SU-DHL-6 (cell line): ENCODE data around the gene PCDHB4.
"Not testable (repeated sequence)": the region's sequence is repeated elsewhere in the genome, so short reads cannot be mapped to it uniquely, and the experiment has no call there.

Experiments
- H2AFZ ChIP-seq: fragments of 200-600 bp; sonication (generic); 2 replicates; pipeline ENCODE4 v1.6.1; 2014; ENCODE audit warnings: low read depth, mild to moderate bottlenecking, moderate library complexity, mixed read lengths, antibody characterized with exemption, low read length; ENCODE audit not compliant: severe bottlenecking
- H3F3A ChIP-seq: fragments of 200-600 bp; shearing (Covaris generic); 2 replicates; pipeline ENCODE4 v1.6.0; 2016; ENCODE audit warnings: antibody characterized with exemption, mild to moderate bottlenecking; ENCODE audit not compliant: insufficient read depth
- H3K27ac ChIP-seq: fragments of 200-600 bp; sonication (generic); 2 replicates; pipeline ENCODE4 v1.5.1; 2016; ENCODE audit warnings: low read depth, mild to moderate bottlenecking, low read length, moderate library complexity, mixed read lengths
- H3K27me3 ChIP-seq: fragments of 200-600 bp; sonication (generic), shearing (Covaris generic); 2 replicates; pipeline ENCODE4 v1.6.0; 2014; ENCODE audit warnings: mild to moderate bottlenecking, low read length
- H3K36me3 ChIP-seq: fragments of 200-600 bp; sonication (generic); 2 replicates; pipeline ENCODE4 v1.6.1; 2014; ENCODE audit warnings: mild to moderate bottlenecking, low read length, mixed read lengths
- H3K4me2 ChIP-seq: fragments of 300-600, 200-600 bp; shearing (Covaris generic), sonication (generic); 2 replicates; pipeline ENCODE4 v1.6.0; 2014; ENCODE audit warnings: low read length, low read depth, mild to moderate bottlenecking; ENCODE audit not compliant: poor library complexity, severe bottlenecking
- H3K4me3 ChIP-seq: fragments of 200-600 bp; sonication (generic); 2 replicates; pipeline ENCODE4 v1.5.1; 2014; ENCODE audit warnings: antibody characterized with exemption, low read length, mild to moderate bottlenecking, mixed read lengths; ENCODE audit not compliant: insufficient read depth, poor library complexity, severe bottlenecking
- H3K79me2 ChIP-seq: fragments of 200-600 bp; sonication (generic); 2 replicates; pipeline ENCODE4 v1.6.1; 2014; ENCODE audit warnings: mild to moderate bottlenecking, low read length, moderate library complexity; ENCODE audit not compliant: insufficient read depth
- H3K9ac ChIP-seq: fragments of 200-600 bp; sonication (generic); 2 replicates; pipeline ENCODE4 v1.7.0; 2014; ENCODE audit warnings: mild to moderate bottlenecking, low read length
- H3K9me2 ChIP-seq: fragments of 200-600 bp; sonication (generic); replicated peaks from 2 replicates; pipeline ENCODE4 v1.6.1; 2014; ENCODE audit warnings: low read length; ENCODE audit not compliant: insufficient read depth
- H3K9me3 ChIP-seq: fragments of 200-600 bp; sonication (generic); 2 replicates; pipeline ENCODE4 v1.6.1; 2014; ENCODE audit warnings: low read length, mixed read lengths; ENCODE audit not compliant: insufficient read depth
- H4K20me1 ChIP-seq: fragments of 200-600 bp; sonication (generic); 2 replicates; pipeline ENCODE4 v1.6.1; 2014; ENCODE audit warnings: low read depth, mild to moderate bottlenecking, antibody characterized with exemption, low read length, moderate library complexity, mixed read lengths
- EZH2phosphoT487 ChIP-seq: fragments of 200-600 bp; sonication (generic), shearing (Covaris generic); conservative IDR thresholded peaks from 2 replicates; pipeline ENCODE4 v1.6.1; 2018; ENCODE audit warnings: mild to moderate bottlenecking, antibody characterized with exemption, low read length, moderate library complexity, mixed read lengths
- TF ChIP-seq, protein P1 (sequence below): fragments of 200-600 bp; sonication (generic); IDR thresholded peaks from one replicate; pipeline ENCODE4 v1.5.1; 2017; ENCODE audit warnings: antibody characterized with exemption, mild to moderate bottlenecking, low read length, moderate library complexity; ENCODE audit not compliant: insufficient read depth, poor library complexity, severe bottlenecking

PCDHB4 gene

DNA sequence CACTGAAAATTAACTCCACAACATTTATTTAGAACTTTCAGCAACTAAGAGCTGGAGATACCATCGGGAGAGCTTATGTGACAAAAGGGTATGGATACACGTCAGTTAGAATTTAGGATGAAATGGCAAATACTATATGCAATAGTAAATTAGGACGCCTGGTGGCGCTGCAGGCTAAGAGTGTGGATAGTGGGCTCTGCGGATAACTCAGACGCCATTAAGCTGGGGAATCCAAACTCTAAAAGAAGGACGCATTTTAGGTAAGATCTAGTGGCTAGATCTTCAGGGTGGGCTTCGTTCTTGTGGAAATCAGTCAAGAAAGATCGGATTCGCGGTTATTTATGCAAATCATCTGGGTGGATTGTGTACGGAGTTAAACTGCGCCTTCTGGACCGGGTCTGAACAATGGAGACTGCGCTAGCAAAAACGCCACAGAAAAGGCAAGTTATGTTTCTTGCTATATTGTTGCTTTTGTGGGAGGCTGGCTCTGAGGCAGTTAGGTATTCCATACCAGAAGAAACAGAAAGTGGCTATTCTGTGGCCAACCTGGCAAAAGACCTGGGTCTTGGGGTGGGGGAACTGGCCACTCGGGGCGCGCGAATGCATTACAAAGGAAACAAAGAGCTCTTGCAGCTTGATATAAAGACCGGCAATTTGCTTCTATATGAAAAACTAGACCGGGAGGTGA, 13.6 kb downstream of the PCDHB4 start, which contains the start of gene PCDHB5:
PCDHB5 (plus strand) TSS at position 177 of the 688 bp plus-strand sequence; CDS start at position 406, 229 bp downstream.
- no peaks in the 10 kb centered on the region for H3F3A ChIP-seq
- TF ChIP-seq, protein P1, sequence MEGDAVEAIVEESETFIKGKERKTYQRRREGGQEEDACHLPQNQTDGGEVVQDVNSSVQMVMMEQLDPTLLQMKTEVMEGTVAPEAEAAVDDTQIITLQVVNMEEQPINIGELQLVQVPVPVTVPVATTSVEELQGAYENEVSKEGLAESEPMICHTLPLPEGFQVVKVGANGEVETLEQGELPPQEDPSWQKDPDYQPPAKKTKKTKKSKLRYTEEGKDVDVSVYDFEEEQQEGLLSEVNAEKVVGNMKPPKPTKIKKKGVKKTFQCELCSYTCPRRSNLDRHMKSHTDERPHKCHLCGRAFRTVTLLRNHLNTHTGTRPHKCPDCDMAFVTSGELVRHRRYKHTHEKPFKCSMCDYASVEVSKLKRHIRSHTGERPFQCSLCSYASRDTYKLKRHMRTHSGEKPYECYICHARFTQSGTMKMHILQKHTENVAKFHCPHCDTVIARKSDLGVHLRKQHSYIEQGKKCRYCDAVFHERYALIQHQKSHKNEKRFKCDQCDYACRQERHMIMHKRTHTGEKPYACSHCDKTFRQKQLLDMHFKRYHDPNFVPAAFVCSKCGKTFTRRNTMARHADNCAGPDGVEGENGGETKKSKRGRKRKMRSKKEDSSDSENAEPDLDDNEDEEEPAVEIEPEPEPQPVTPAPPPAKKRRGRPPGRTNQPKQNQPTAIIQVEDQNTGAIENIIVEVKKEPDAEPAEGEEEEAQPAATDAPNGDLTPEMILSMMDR = peak; percentile 11
- TF ChIP-seq EZH2phosphoT487 = no peak
- no peak within 1 kb of the TSS for H2AFZ ChIP-seq
- H3K4me2 ChIP-seq = no peak within 1 kb of the TSS
- H3K9ac ChIP-seq = no peak within 1 kb of the TSS
- no peaks in the 10 kb centered on the region for H3K27me3 ChIP-seq
- no peaks in the 10 kb centered on the region for H4K20me1 ChIP-seq
- H3K79me2 ChIP-seq = no peaks in the 10 kb centered on the region
- no peaks in the 10 kb centered on the region for H3K9me2 ChIP-seq
- H3K36me3 ChIP-seq = no peaks in the 10 kb centered on the region
- no peak within 1 kb of the TSS for H3K4me3 ChIP-seq
- no peak within 1 kb of the TSS for H3K27ac ChIP-seq
- H3K9me3 ChIP-seq = 0 out of 2 replicates have a peak, but pooled peaks cover 4% of the 10 kb centered on the region

DNA sequence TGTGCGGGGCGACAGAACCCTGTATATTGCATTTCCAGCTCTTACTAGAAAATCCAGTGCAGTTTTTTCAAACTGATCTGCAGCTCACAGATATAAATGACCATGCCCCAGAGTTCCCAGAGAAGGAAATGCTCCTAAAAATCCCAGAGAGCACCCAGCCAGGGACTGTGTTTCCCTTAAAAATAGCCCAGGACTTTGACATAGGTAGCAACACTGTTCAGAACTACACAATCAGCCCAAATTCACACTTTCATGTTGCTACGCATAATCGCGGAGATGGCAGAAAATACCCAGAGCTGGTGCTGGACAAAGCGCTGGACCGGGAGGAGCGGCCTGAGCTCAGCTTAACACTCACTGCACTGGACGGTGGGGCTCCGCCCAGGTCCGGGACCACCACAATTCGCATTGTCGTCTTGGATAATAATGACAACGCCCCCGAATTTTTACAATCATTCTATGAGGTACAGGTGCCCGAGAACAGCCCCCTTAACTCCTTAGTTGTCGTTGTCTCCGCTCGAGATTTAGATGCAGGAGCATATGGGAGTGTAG, 14.2 kb downstream of the PCDHB4 start:
- H3K9ac ChIP-seq = no peak overlapping the region
- no peaks in the 10 kb centered on the region for H3K27me3 ChIP-seq
- H4K20me1 ChIP-seq = no peaks in the 10 kb centered on the region
- no peaks in the 10 kb centered on the region for H3K9me2 ChIP-seq
- H3K36me3 ChIP-seq = no peaks in the 10 kb centered on the region
- TF ChIP-seq, protein P1 = no peak
- TF ChIP-seq EZH2phosphoT487 = no peak
- H3K4me3 ChIP-seq = no peak overlapping the region
- 0 out of 2 replicates have a peak, but pooled peaks cover 4% of the 10 kb centered on the region for H3K9me3 ChIP-seq
- H3K79me2 ChIP-seq = no peaks in the 10 kb centered on the region
- no peak overlapping the region for H3K4me2 ChIP-seq
- no peak overlapping the region for H3K27ac ChIP-seq
- H2AFZ ChIP-seq = no peak overlapping the region
- H3F3A ChIP-seq = no peaks in the 10 kb centered on the region

DNA sequence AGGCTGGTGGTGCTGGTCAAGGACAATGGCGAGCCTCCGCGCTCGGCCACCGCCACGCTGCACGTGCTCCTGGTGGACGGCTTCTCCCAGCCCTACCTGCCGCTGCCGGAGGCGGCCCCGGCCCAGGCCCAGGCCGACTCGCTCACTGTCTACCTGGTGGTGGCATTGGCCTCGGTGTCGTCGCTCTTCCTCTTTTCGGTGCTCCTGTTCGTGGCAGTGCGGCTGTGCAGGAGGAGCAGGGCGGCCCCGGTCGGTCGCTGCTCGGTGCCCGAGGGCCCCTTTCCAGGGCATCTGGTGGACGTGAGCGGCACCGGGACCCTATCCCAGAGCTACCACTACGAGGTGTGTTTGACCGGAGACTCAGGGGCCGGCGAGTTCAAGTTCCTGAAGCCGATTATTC, 15.7 kb downstream of the PCDHB4 start:
- H3K4me3 ChIP-seq, H3K27ac ChIP-seq, H3K79me2 ChIP-seq, H3K9me2 ChIP-seq, H3F3A ChIP-seq, H3K27me3 ChIP-seq, H3K9ac ChIP-seq, H4K20me1 ChIP-seq, H3K4me2 ChIP-seq, H3K36me3 ChIP-seq, H3K9me3 ChIP-seq, H2AFZ ChIP-seq: not testable (repeated sequence)

DNA sequence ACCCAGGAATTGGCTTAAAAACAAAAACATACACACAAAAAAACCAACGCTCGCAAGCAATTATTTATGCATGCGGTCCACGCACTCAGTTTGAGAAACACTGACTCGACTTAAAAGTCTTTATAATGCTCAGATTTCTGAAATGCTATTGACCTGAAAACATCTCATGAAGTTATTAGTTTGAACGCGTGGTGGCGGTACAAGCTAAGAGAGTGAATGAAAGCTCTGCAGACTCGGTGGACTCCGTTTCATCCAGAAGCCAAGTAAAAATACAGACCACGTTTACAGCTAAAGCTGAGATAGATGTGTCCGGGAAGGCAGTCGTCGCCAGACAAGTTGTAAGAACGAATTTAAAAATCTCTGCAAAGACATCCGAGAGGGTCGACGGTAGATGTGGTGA, 28.2 kb downstream of the PCDHB4 start, which contains the start of gene PCDHB6:
PCDHB6 (plus strand) TSS at position 246 of the 400 bp plus-strand sequence. CDS start 201 bp downstream, outside the sequence.
- Histone ChIP-seq H3K4me2 (no peak within 1 kb of the TSS), H3K9me2 (no peaks in the 10 kb centered on the region), H3K9me3 (no peaks in the 10 kb centered on the region), H3K9ac (no peak within 1 kb of the TSS), H3K4me3 (no peak within 1 kb of the TSS), H2AFZ (no peak within 1 kb of the TSS), H3F3A (no peaks in the 10 kb centered on the region), H3K27me3 (no peaks in the 10 kb centered on the region), H4K20me1 (no peaks in the 10 kb centered on the region), H3K36me3 (no peaks in the 10 kb centered on the region), H3K27ac (no peak within 1 kb of the TSS), H3K79me2 (no peaks in the 10 kb centered on the region)
- TF ChIP-seq, protein P1 = peak; percentile 32
- no peak for TF ChIP-seq EZH2phosphoT487
